ENCODE measurements around the gene CLPTM1L. TPM values are rescaled to one million over a fixed set of nuclear protein-coding genes. Genes with fewer than 3 reads are reported as not detected.
"Not testable (repeated sequence)": the region's sequence is repeated elsewhere in the genome, so short reads cannot be mapped to it uniquely, and the experiment has no call there.

CLPTM1L gene
- total RNA-seq, 1 donor from 2014 or later = 74.8 TPM

- Mint-ChIP-seq H3K4me1 (no peaks in the 10 kb centered on the region), H3K36me3 (peaks cover 5% of the 10 kb centered on the region), H3K27me3 (ENCODE audit: insufficient read depth, low read depth) (peaks cover 9% of the 10 kb centered on the region), H3K4me3 (no peak overlapping the region), H3K27ac (no peak overlapping the region), H3K9me3 (peaks cover 2% of the 10 kb centered on the region)
- H4K20me1 ChIP-seq (ENCODE audit: low read depth) = peaks cover 6% of the 10 kb centered on the region
- no peak overlapping the region for H3K9ac ChIP-seq
- peaks cover 37% of the 10 kb centered on the region for H3K27me3 ChIP-seq
- TF ChIP-seq EZH2 (IDR thresholded peaks at IDR 0.05) (no peak), EZH2phosphoT487 (IDR thresholded peaks at IDR 0.05) (no peak)
- TF ChIP-seq, protein P1, sequence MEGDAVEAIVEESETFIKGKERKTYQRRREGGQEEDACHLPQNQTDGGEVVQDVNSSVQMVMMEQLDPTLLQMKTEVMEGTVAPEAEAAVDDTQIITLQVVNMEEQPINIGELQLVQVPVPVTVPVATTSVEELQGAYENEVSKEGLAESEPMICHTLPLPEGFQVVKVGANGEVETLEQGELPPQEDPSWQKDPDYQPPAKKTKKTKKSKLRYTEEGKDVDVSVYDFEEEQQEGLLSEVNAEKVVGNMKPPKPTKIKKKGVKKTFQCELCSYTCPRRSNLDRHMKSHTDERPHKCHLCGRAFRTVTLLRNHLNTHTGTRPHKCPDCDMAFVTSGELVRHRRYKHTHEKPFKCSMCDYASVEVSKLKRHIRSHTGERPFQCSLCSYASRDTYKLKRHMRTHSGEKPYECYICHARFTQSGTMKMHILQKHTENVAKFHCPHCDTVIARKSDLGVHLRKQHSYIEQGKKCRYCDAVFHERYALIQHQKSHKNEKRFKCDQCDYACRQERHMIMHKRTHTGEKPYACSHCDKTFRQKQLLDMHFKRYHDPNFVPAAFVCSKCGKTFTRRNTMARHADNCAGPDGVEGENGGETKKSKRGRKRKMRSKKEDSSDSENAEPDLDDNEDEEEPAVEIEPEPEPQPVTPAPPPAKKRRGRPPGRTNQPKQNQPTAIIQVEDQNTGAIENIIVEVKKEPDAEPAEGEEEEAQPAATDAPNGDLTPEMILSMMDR (IDR thresholded peaks at IDR 0.05) = no peak
- no peaks in the 10 kb centered on the region for H3K9me3 ChIP-seq (ENCODE audit: low read depth)
- no peak overlapping the region for H2AFZ ChIP-seq (replicated peaks)
- H3K4me3 ChIP-seq = no peak overlapping the region
- DNase-seq (ENCODE audit: low spot score) = no peak
- H3F3A ChIP-seq (ENCODE audit: low read depth) = peaks cover 10% of the 10 kb centered on the region
- H3K79me2 ChIP-seq (ENCODE audit: low read depth) = no peaks in the 10 kb centered on the region
- H3K4me1 ChIP-seq = peaks cover 10% of the 10 kb centered on the region
- no peaks in the 10 kb centered on the region for H3K36me3 ChIP-seq
- H3K27ac ChIP-seq = no peak overlapping the region
- H3K4me2 ChIP-seq = no peak overlapping the region
Observed at GRCh38 chr5:1292139-1292538, 52.8 kb downstream of the CLPTM1L start.

DNA sequence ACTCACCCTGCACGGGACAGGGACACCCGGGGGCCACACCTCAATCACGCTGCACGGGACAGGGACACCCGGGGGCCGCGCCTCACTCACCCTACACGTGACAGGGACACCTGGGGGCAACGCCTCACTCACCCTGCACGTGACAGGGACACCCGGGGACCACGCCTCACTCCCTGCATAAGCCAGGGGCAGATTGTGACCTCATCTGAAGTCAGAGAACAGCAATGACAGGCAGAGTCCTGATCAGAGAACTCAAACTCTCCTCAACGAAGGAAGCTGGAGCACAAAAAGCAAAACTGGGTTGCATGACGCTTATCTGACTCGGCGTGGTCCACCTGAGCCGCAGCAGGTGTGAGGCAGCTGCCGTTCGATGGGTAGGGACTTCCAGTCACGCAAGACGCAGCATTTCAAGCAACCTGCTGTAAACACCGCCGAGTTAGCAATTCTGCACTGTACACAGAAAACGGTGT, 53.3 kb downstream of the CLPTM1L start:
- no peak overlapping the region for H3K4me2 ChIP-seq
- H3K27me3 ChIP-seq = peaks cover 33% of the 10 kb centered on the region
- Mint-ChIP-seq H3K36me3 (peaks cover 5% of the 10 kb centered on the region), H3K27me3 (ENCODE audit: insufficient read depth, low read depth) (peaks cover 9% of the 10 kb centered on the region), H3K9me3 (peaks cover 2% of the 10 kb centered on the region), H3K27ac (no peak overlapping the region), H3K4me3 (no peak overlapping the region), H3K4me1 (no peaks in the 10 kb centered on the region)
- no peaks in the 10 kb centered on the region for H3K36me3 ChIP-seq
- no peak for DNase-seq (ENCODE audit: low spot score)
- no peaks in the 10 kb centered on the region for H3K79me2 ChIP-seq (ENCODE audit: low read depth)
- H3F3A ChIP-seq (ENCODE audit: low read depth) = peaks cover 10% of the 10 kb centered on the region
- H3K9ac ChIP-seq = no peak overlapping the region
- peaks cover 10% of the 10 kb centered on the region for H3K4me1 ChIP-seq
- no peaks in the 10 kb centered on the region for H3K9me3 ChIP-seq (ENCODE audit: low read depth)
- H2AFZ ChIP-seq (replicated peaks) = no peak overlapping the region
- H3K27ac ChIP-seq = no peak overlapping the region
- TF ChIP-seq EZH2 (IDR thresholded peaks at IDR 0.05) (no peak), EZH2phosphoT487 (IDR thresholded peaks at IDR 0.05) (no peak)
- TF ChIP-seq, protein P1 (IDR thresholded peaks at IDR 0.05) = no peak
- peaks cover 6% of the 10 kb centered on the region for H4K20me1 ChIP-seq (ENCODE audit: low read depth)
- no peak overlapping the region for H3K4me3 ChIP-seq

GRCh38 chr5:1290956-1291355, 53.9 kb downstream of the CLPTM1L start:
- H3K4me1 ChIP-seq; H2AFZ ChIP-seq (replicated peaks); H3K4me1 Mint-ChIP-seq; H3K79me2 ChIP-seq (ENCODE audit: low read depth); H3K36me3 ChIP-seq; DNase-seq (ENCODE audit: low spot score); H3K4me3 Mint-ChIP-seq; H3K9ac ChIP-seq; H3K9me3 ChIP-seq (ENCODE audit: low read depth); H3K27me3 Mint-ChIP-seq (ENCODE audit: insufficient read depth, low read depth); H3F3A ChIP-seq (ENCODE audit: low read depth); H3K27ac ChIP-seq; H4K20me1 ChIP-seq (ENCODE audit: low read depth); H3K36me3 Mint-ChIP-seq; H3K9me3 Mint-ChIP-seq; H3K4me3 ChIP-seq; H3K4me2 ChIP-seq; H3K27ac Mint-ChIP-seq: not testable (repeated sequence)
- H3K27me3 ChIP-seq = peaks cover 26% of the 10 kb centered on the region

GRCh38 chr5:1289559-1289958, 55.3 kb downstream of the CLPTM1L start:
- H3K9ac ChIP-seq; H3K4me3 Mint-ChIP-seq; H3F3A ChIP-seq (ENCODE audit: low read depth); H3K4me1 Mint-ChIP-seq; H3K9me3 ChIP-seq (ENCODE audit: low read depth); DNase-seq (ENCODE audit: low spot score); H3K9me3 Mint-ChIP-seq; H3K36me3 Mint-ChIP-seq; H3K4me3 ChIP-seq; H2AFZ ChIP-seq (replicated peaks); H4K20me1 ChIP-seq (ENCODE audit: low read depth); H3K27ac ChIP-seq; H3K4me2 ChIP-seq; H3K27ac Mint-ChIP-seq; H3K36me3 ChIP-seq; H3K27me3 Mint-ChIP-seq (ENCODE audit: insufficient read depth, low read depth); H3K79me2 ChIP-seq (ENCODE audit: low read depth); H3K4me1 ChIP-seq: not testable (repeated sequence)
- peaks cover 12% of the 10 kb centered on the region for H3K27me3 ChIP-seq

Measured in neural progenitor cell (in vitro differentiated cells).